CMK (cell line): ENCODE measurements around the gene PGAM1.
"Not testable (repeated sequence)": the region's sequence is repeated elsewhere in the genome, so short reads cannot be mapped to it uniquely, and the experiment has no call there.

Source experiments
- DNase-seq: peaks from one replicate; pipeline ENCODE4 v3.0.0-alpha.2; 2010; ENCODE audit warnings: low read depth

The PGAM1 gene

DNA sequence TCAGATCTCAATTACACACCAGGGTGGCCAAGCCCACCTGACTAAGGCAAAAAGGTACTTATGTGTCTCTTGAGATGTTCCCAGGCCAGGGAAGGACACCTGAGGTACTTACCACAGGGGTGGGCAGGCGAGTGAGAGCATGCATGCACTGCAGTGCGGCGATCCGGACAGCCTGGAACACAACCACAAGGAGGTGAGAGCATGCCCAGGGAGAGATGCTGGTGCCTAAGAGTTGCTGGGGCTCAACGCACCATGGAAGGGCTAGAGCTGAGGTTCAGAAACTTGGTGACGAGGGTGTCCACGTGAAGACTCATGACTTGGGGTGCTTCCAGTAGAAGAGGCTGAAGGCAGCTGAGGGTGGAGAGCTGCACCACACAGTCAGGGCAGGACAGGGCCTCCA, 33.1 kb downstream of the PGAM1 start:
- DNase-seq, result no peak

- no peak for DNase-seq
These were observed 33.9 kb downstream of the PGAM1 start for GRCh38 chr10:97459933-97460332.

DNA sequence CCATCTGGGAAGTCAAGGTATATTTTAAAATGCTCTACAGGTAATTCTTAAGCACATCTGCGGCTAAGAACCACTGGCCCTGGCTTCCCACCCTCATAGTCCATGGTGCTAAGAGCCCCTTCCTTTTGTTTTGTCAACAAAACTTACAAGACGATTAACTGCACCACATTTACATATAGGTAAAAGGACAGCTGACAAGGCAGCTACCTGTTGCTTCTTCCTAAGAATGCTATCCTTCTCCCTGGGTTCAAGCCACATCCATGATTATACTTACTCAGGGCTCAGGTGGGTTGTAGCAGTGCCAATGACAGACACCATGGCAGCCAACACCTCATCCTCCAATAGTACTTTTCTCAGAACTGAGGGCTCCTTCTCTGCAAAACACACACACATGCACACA, 36.3 kb downstream of the PGAM1 start:
- DNase-seq, result no peak

- DNase-seq, result no peak
These were observed 37.6 kb downstream of the PGAM1 start for GRCh38 chr10:97463363-97464132.

DNA sequence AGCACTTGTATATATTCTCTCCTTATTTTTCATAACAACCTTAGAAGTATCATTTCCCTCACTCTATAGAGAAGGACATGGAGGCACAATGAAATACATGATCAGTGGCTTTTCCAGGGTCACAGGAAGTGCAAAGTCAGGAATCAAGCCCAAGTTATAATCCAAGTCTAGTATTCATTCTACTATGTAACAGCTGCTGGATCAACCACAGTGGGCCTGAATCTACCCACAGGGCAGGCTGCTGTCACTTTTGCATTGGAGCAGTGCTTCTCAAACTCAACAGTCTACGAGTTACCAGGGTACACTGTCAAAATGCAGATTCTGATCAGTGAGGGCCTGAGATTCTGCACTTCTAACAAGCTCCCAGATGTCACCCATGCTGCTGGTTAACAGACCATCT, 38.2 kb downstream of the PGAM1 start:
- DNase-seq, result no peak

DNA sequence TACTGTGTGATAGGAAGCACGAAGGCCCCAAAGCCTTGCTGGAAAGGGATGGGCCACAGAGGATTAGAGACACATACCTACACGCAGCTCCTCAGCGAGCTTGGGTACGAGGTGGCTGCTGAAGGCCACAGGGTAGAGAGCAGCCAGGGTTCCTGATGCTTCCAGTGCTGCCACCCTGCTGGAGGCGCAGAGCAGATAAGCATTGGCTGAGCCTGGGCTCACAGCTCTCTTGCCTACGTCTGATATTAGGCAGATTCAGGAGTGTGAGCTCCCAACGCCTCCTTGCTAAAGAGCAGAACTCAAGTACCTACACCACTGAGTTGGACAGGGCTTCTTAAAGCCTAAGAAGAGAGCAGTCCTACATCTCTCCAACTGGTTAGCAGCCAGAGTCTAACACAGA, 40.0 kb downstream of the PGAM1 start:
- no peak for DNase-seq

DNA sequence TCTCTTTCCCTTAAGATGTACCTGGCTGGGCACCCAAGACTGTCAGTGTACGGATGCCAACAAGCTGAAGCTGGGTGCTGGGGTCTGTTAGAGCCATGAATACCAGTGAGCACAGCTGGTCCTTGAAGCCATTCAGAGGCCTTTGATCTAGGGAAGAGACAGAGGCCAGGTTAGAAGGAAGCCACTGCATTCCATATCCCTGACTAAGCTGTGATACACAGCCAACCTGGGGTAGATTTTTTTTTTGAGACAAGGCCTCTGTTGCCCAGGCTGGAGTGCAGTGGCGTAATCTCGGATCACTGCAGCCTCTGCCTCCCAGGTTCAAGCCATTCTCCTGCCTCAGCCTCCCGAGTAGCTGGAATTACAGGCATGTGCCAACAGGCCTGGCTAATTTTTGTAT, 40.8 kb downstream of the PGAM1 start:
- DNase-seq, result no peak

GRCh38 chr10:97468162-97468561, 42.2 kb downstream of the PGAM1 start:
- no peak for DNase-seq

- not testable (repeated sequence) for DNase-seq
These were observed 42.8 kb downstream of the PGAM1 start for GRCh38 chr10:97468781-97469180.

- DNase-seq, result no peak
These were observed 48.9 kb downstream of the PGAM1 start for GRCh38 chr10:97474918-97475317.

- DNase-seq, result no peak
These were observed 50.1 kb downstream of the PGAM1 start for GRCh38 chr10:97475936-97476594.

- not testable (repeated sequence) for DNase-seq
These were observed 53.4 kb downstream of the PGAM1 start for GRCh38 chr10:97479410-97479809.

DNA sequence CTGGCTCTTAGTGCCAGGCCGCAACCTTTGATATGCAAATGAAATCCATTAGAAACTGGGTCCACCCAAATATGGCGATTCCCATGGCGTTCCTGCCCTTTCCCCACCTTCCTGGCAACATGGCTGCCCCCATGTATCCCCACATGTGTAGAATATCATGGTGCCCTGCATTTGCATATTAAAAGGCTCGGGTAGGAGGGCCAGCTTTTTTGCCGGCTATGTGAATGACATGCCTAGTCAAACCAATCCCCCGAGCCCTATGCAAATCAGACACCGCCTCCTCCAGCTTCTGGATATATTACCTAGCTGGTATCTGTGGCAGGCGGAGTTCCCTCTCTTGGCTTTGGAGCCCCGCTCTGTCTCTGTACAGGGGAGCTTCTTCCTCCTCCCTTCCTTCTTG, 53.9 kb downstream of the PGAM1 start:
- DNase-seq, result no peak

DNA sequence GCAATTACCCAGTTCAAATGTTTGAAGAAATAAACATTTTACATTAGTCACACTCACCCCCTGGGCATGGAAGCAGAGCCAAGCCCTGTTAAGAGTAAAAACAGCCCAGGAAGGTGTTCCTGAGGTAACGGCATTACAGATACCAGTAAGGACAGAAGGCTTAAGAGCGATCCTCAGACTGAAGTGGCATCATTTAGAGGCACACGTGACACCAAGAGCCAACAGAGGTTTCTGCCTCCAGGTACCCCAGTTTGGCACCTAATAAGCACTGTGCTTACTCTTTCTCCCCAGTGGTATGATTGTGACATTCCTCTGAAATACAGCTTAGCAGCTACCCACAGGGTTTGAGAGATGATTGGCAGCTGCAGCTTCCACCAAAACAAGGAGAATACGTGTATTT, 55.1 kb downstream of the PGAM1 start:
- DNase-seq, result no peak

DNA sequence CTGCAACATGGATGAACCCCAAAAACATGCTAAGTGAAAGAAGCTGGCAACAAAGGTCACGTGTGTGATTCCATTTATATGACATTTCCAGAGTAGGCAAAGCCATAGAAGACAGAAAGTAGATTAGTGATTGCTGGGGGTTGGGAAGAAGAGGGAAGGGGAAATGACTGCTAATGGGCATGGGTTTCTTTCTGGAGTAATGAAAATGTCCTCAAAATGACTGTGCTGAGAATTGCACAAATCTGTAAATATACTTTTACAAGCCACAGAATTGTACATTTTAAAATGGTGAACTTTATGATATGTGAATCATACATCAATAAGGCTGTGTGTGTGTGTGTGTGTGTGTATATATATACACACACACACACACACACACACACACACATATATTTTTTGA, 56.4 kb downstream of the PGAM1 start:
- no peak for DNase-seq
